ENCODE data around the gene THBS3. TPM values are rescaled to one million over a fixed set of nuclear protein-coding genes. Genes with fewer than 3 reads are reported as not detected.
A peak's percentile ranks its signal among the peaks of the same experiment; 100 is the strongest.
"Not testable (repeated sequence)": the region's sequence is repeated elsewhere in the genome, so short reads cannot be mapped to it uniquely, and the experiment has no call there.

THBS3 gene
- total RNA-seq, 2 donors from 2014 or later: 4.1 to 9.4 TPM

GRCh38 chr1:155245163-155245524, 37.4 kb upstream of the THBS3 start:
- peak overlapping the region; percentile 79 for H3K4me3 Mint-ChIP-seq
- DNase-seq (ENCODE audit: low spot score): no peak
- peak overlapping the region; percentile 88 to 94 for H3K27ac Mint-ChIP-seq
- H3K9me3 Mint-ChIP-seq: peaks cover 3% of the 10 kb centered on the region
- no peak for ATAC-seq
- H3K36me3 Mint-ChIP-seq: peaks cover 6% of the 10 kb centered on the region
- H3K4me1 Mint-ChIP-seq (ENCODE audit: low read depth in 2 of 2): peaks cover 37 to 38% of the 10 kb centered on the region in 2 donors
- no peaks in the 10 kb centered on the region for H3K27me3 Mint-ChIP-seq

- Mint-ChIP-seq H3K36me3 (peaks cover 6% of the 10 kb centered on the region), H3K27ac (peak overlapping the region; percentile 88 to 94), H3K4me3 (peak overlapping the region; percentile 79), H3K4me1 (ENCODE audit: low read depth in 2 of 2) (peaks cover 37 to 38% of the 10 kb centered on the region in 2 donors), H3K9me3 (peaks cover 3% of the 10 kb centered on the region), H3K27me3 (no peaks in the 10 kb centered on the region)
- ATAC-seq (peak; percentile 98), DNase-seq (ENCODE audit: low spot score) (peak; percentile 98)
Measured at GRCh38 chr1:155244368-155245162, 36.9 kb upstream of the THBS3 start.

- Mint-ChIP-seq H3K36me3 (peaks cover 6% of the 10 kb centered on the region), H3K9me3 (peaks cover 3% of the 10 kb centered on the region), H3K4me1 (ENCODE audit: low read depth in 2 of 2) (peaks cover 37 to 38% of the 10 kb centered on the region in 2 donors), H3K27ac (peak overlapping the region; percentile 19 to 88), H3K27me3 (no peaks in the 10 kb centered on the region), H3K4me3 (peak overlapping the region; percentile 79)
- ATAC-seq (no peak), DNase-seq (ENCODE audit: low spot score) (no peak)
Measured at GRCh38 chr1:155242805-155243358, 35.2 kb upstream of the THBS3 start.

- Mint-ChIP-seq H3K4me1 (ENCODE audit: low read depth in 2 of 2) (peaks cover 37 to 39% of the 10 kb centered on the region in 2 donors), H3K27me3 (no peaks in the 10 kb centered on the region), H3K36me3 (peaks cover 6% of the 10 kb centered on the region), H3K9me3 (peaks cover 3% of the 10 kb centered on the region), H3K4me3 (peak overlapping the region; percentile 95), H3K27ac (peak overlapping the region; percentile 76 to 98)
- no peak for ATAC-seq
- no peak for DNase-seq (ENCODE audit: low spot score)
Measured at GRCh38 chr1:155241841-155242264, 34.2 kb upstream of the THBS3 start.

GRCh38 chr1:155241069-155241679, 33.5 kb upstream of the THBS3 start:
- H3K27me3 Mint-ChIP-seq: no peaks in the 10 kb centered on the region
- ATAC-seq (peak; percentile 35 to 64), DNase-seq (ENCODE audit: low spot score) (peak; percentile 82)
- H3K9me3 Mint-ChIP-seq: peaks cover 3% of the 10 kb centered on the region
- H3K4me3 Mint-ChIP-seq: peak overlapping the region; percentile 95
- peaks cover 37 to 45% of the 10 kb centered on the region in 2 donors for H3K4me1 Mint-ChIP-seq (ENCODE audit: low read depth in 2 of 2)
- H3K27ac Mint-ChIP-seq: peak overlapping the region; percentile 76 to 98
- H3K36me3 Mint-ChIP-seq: peaks cover 6% of the 10 kb centered on the region

GRCh38 chr1:155236451-155236850, 28.8 kb upstream of the THBS3 start:
- Mint-ChIP-seq H3K9me3 (no peaks in the 10 kb centered on the region), H3K4me3 (no peak overlapping the region), H3K27ac (peak overlapping the region; percentile 20 to 28), H3K4me1 (ENCODE audit: low read depth in 2 of 2) (peaks cover 20 to 21% of the 10 kb centered on the region in 2 donors), H3K27me3 (no peaks in the 10 kb centered on the region), H3K36me3 (no peaks in the 10 kb centered on the region)
- ATAC-seq (no peak), DNase-seq (ENCODE audit: low spot score) (no peak)

GRCh38 chr1:155235375-155235774, 27.7 kb upstream of the THBS3 start:
- DNase-seq (ENCODE audit: low spot score); H3K36me3 Mint-ChIP-seq: not testable (repeated sequence)

GRCh38 chr1:155233502-155233901, 25.8 kb upstream of the THBS3 start:
- H3K4me3 Mint-ChIP-seq: not testable (repeated sequence)

More at GRCh38 chr1:155235375-155235774, 27.7 kb upstream of the THBS3 start:
- H3K9me3 Mint-ChIP-seq, ATAC-seq, H3K27me3 Mint-ChIP-seq, H3K4me3 Mint-ChIP-seq: not testable (repeated sequence)
- Mint-ChIP-seq H3K27ac (peak overlapping the region in 1 of 2 donors; percentile 20), H3K4me1 (ENCODE audit: low read depth in 2 of 2) (peaks cover 9 to 11% of the 10 kb centered on the region in 2 donors)

GRCh38 chr1:155232001-155232978, 24.6 kb upstream of the THBS3 start:
- DNase-seq (ENCODE audit: low spot score); H3K9me3 Mint-ChIP-seq; H3K36me3 Mint-ChIP-seq; H3K27ac Mint-ChIP-seq; H3K4me3 Mint-ChIP-seq; H3K27me3 Mint-ChIP-seq; ATAC-seq: not testable (repeated sequence)
- H3K4me1 Mint-ChIP-seq (ENCODE audit: low read depth in 2 of 2): peaks cover 19 to 23% of the 10 kb centered on the region in 2 donors

More at GRCh38 chr1:155233502-155233901, 25.8 kb upstream of the THBS3 start:
- not testable (repeated sequence) for H3K27me3 Mint-ChIP-seq; H3K27ac Mint-ChIP-seq; H3K9me3 Mint-ChIP-seq; ATAC-seq; DNase-seq (ENCODE audit: low spot score); H3K36me3 Mint-ChIP-seq
- H3K4me1 Mint-ChIP-seq (ENCODE audit: low read depth in 2 of 2): peaks cover 12 to 15% of the 10 kb centered on the region in 2 donors

- ATAC-seq; H3K9me3 Mint-ChIP-seq; DNase-seq (ENCODE audit: low spot score); H3K36me3 Mint-ChIP-seq; H3K4me3 Mint-ChIP-seq; H3K27me3 Mint-ChIP-seq: not testable (repeated sequence)
- Mint-ChIP-seq H3K27ac (peak overlapping the region in 1 of 2 donors; percentile 20), H3K4me1 (ENCODE audit: low read depth in 2 of 2) (peaks cover 20 to 28% of the 10 kb centered on the region in 2 donors)
Measured at GRCh38 chr1:155231302-155231701, 23.6 kb upstream of the THBS3 start.

GRCh38 chr1:155228096-155228427, 20.4 kb upstream of the THBS3 start:
- Mint-ChIP-seq H3K27me3 (no peaks in the 10 kb centered on the region), H3K4me3 (peak overlapping the region; percentile 98)
- DNase-seq (ENCODE audit: low spot score): no peak

GRCh38 chr1:155227261-155228095, 19.8 kb upstream of the THBS3 start:
- peak overlapping the region; percentile 91 to 94 for H3K27ac Mint-ChIP-seq
- peak overlapping the region; percentile 98 for H3K4me3 Mint-ChIP-seq
- peak; percentile 99 for DNase-seq (ENCODE audit: low spot score)
- H3K36me3 Mint-ChIP-seq: no peaks in the 10 kb centered on the region
- H3K9me3 Mint-ChIP-seq: no peaks in the 10 kb centered on the region
- ATAC-seq: peak; percentile 98 to 99
- H3K27me3 Mint-ChIP-seq: no peaks in the 10 kb centered on the region
- peaks cover 23 to 27% of the 10 kb centered on the region in 2 donors for H3K4me1 Mint-ChIP-seq (ENCODE audit: low read depth in 2 of 2)

More at GRCh38 chr1:155228096-155228427, 20.4 kb upstream of the THBS3 start:
- Mint-ChIP-seq H3K36me3 (no peaks in the 10 kb centered on the region), H3K27ac (peak overlapping the region; percentile 91 to 94), H3K4me1 (ENCODE audit: low read depth in 2 of 2) (peaks cover 23 to 27% of the 10 kb centered on the region in 2 donors), H3K9me3 (no peaks in the 10 kb centered on the region)
- no peak for ATAC-seq

Data from natural killer cell treated with Interleukin-12 subunit alpha and Interleukin-12 subunit beta and Interleukin-15 and Interleukin-18, amount 100 ng/mL, for 72 hours (primary cell).